Fibroblast of the aortic adventitia (primary cell): Measurements from ENCODE around the gene KLK8. TPM values are rescaled to one million over a fixed set of nuclear protein-coding genes. Genes with fewer than 3 reads are reported as not detected.

Experiments
- DNase-seq: peaks from one replicate; pipeline ENCODE4 v3.0.0-alpha.2; 2010; ENCODE audit warnings: low read depth
- H3K4me3 ChIP-seq: 2 replicates; pipeline ENCODE4 v1.5.1; 2011; ENCODE audit warnings: low read depth, mild to moderate bottlenecking, control low read depth, low read length, moderate library complexity
- CTCF ChIP-seq: IDR thresholded peaks from 2 replicates; pipeline ENCODE4 v1.5.1; 2011; ENCODE audit warnings: mild to moderate bottlenecking, low read length, control low read depth, inconsistent platforms; ENCODE audit not compliant: insufficient read depth
- total RNA-seq: library from RNA; depleted of rRNA; stranded (reverse); fragments of >200 nt; gene quantifications from 2 replicates; pipeline ENCODE4 v1.2.3, GENCODE V29; 2012; ENCODE audit warnings: low replicate concordance

KLK8 gene
- total RNA-seq, 1 donor, result not detected

- no peak overlapping the region for H3K4me3 ChIP-seq
- no peak for TF ChIP-seq CTCF
- no peak for DNase-seq
These were observed 30.4 kb upstream of the KLK8 start for GRCh38 chr19:51031880-51032225.

- no peak for DNase-seq
- no peak overlapping the region for H3K4me3 ChIP-seq
- TF ChIP-seq CTCF, result no peak
These were observed 29.9 kb upstream of the KLK8 start for GRCh38 chr19:51031220-51031879.

- no peak overlapping the region for H3K4me3 ChIP-seq
- DNase-seq, result no peak
- no peak for TF ChIP-seq CTCF
These were observed 29.2 kb upstream of the KLK8 start for GRCh38 chr19:51030631-51031030.

GRCh38 chr19:51029718-51030117, 28.3 kb upstream of the KLK8 start:
- TF ChIP-seq CTCF, result no peak
- H3K4me3 ChIP-seq, result no peak overlapping the region
- no peak for DNase-seq

GRCh38 chr19:51027873-51028272, 26.5 kb upstream of the KLK8 start:
- DNase-seq, result no peak
- no peak overlapping the region for H3K4me3 ChIP-seq
- TF ChIP-seq CTCF, result no peak

GRCh38 chr19:51027126-51027806, 25.9 kb upstream of the KLK8 start:
- DNase-seq, result no peak
- TF ChIP-seq CTCF, result no peak
- no peak overlapping the region for H3K4me3 ChIP-seq

GRCh38 chr19:51026554-51026831, 25.1 kb upstream of the KLK8 start, which contains the start of gene KLK11:
Gene KLK11, minus strand, starts transcription at chr19:51026616. Its CDS starts 985 bp downstream, at chr19:51025631.
- TF ChIP-seq CTCF, result no peak
- no peak within 1 kb of the TSS for H3K4me3 ChIP-seq
- DNase-seq, result no peak
